Middle frontal gyrus (tissue), 1 donor: ENCODE results near the gene MAP3K3.

Source experiments
- DNase-seq: peaks from one replicate; pipeline ENCODE4 v3.0.0-alpha.2; 2015; ENCODE audit warnings: low spot score; ENCODE audit errors: extremely low spot score

MAP3K3 gene

DNA sequence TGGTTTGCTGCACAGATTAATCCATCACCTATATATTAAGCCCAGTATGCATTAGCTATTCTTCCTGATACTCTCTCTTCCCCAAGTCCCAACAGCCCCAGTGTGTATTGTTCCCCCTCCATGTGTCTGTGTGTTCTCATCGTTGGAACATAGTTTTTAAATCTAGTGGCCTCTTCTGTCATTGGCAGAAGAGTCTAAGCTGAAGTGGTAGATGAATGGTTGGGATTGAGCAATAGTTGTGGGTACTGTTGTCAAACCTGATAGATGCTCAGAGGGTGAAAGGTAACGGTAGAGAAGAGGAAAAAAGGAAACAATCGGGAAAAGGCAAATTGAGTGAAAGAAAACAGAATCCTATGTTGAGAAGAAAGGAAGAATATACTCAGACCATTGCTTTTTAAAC is 29.9 kb downstream of the MAP3K3 start:
- no peak for DNase-seq

DNA sequence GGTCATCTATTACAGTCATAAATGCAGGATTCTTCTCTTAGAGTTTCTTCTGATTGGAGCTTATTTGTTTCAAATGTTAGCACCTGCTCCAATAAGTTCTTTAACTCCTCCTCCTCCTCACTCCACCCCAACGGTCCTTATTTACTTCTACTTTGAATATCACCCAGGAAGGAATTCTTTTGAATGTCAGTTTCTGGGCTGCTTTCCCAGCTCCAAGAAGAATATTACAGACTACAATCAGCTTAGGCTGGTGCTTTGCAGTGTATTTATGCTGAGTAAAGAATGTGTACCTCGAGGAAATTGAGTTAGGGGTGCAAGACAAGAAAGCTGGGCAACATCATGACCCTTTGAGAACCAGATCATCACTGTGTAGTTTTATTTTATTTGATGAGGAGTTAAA is 30.8 kb downstream of the MAP3K3 start:
- no peak for DNase-seq

DNA sequence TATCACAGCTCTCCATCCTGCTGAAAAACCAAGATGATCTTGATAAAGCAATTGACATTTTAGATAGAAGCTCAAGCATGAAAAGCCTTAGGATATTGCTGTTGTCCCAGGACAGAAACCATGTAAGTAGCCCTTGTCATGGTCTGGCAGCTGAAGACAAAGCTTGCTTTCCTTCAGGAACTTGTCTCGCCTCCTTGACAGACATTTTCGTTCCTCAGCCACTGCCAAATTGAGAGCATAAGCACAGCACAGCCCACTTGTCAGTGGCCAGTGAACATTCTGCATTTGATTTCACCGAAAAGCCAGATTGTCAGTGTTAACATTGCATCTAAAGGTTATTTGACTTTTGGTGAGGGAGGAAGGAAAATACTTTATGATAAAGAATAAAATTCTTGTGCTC is 35.6 kb downstream of the MAP3K3 start:
- DNase-seq: no peak

DNA sequence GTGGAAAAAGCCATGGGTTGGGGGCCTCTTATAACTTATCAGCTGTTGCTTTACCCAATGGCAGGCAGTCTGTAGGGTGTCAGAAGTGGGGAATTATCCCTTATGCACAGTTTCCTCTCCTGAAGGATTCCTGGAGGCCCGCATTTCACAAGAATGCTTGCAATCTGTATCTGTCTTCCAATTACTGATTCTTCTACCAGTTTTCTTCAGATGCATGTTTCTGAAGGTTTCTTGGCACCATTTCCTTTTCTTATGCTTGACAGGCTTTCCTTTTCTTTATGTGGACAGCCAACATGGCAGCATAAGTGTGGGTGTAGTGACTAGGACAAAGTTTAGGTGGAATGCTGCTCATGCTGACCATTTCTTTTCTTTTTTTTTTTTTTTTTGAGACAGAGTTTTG is 36.1 kb downstream of the MAP3K3 start:
- no peak for DNase-seq

DNA sequence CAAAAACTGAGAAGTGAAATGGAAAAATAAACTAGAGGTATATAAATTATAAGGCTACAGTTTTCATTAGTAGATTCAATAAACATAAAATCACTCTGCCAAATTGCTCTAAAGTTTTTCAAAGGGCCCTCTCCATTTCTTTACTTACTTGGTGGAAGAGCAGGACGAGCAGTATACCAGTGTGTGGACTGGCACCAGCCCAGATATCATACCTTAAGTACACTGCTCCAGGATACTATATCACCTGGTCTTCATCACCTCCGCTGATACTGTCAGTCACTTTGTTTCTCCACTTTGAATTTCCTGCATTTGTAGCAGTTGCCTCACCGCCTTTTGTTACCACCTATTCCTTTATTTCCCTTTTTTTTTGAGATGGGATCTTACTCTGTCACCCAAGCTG is 37.6 kb downstream of the MAP3K3 start:
- no peak for DNase-seq

DNA sequence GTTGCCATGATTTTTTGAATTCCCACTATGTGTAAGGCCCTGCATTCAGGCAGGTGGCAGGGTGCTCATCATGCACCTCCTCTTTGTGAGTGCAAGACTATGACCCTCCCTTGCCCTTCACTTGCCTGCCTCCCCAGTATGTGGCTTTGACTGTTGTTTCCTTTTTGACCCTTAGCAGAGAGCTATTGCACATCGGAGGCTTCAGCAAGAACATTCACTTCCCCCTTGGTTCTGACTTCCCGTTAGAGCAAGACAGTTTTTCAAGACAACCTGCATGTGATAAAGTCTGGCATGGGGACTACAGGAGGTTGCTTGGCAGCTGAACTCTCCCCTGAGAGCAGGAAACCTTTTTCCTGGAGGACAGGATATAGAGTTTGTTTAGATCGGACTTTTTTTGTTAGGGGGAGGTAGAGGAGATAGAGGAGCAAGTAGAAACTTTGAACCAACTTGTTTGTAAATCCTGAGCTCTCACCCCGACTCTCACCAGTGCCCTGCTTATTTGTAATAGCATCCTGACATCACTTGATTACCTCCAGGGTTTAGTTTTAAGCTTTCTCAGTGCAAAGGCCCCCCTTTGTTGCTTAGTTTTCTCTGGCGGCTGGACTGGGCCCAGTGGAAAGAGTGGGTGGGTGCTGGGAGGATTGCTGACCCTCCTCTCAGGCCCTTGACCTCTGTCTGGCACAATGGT is 43.5 kb downstream of the MAP3K3 start:
- DNase-seq: no peak

DNA sequence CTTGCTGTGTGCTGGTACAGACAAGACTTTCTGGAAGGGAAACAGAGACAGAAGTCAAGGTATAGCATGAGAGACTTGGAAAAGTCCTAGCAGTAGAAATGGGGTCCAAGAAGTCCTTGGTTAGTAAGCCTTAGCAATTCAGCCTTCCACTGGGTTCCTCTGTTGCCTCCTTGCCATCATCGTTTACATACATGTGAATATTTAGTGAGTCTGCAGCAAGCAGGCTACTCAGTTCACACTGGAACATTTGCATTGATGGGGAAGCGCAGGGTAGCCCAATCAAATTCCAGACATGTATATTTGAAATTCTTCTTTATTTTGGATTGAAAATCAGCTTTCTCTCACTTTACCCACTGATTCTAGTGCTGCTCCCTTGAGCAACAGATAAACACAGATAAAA is 50.6 kb downstream of the MAP3K3 start:
- no peak for DNase-seq

DNA sequence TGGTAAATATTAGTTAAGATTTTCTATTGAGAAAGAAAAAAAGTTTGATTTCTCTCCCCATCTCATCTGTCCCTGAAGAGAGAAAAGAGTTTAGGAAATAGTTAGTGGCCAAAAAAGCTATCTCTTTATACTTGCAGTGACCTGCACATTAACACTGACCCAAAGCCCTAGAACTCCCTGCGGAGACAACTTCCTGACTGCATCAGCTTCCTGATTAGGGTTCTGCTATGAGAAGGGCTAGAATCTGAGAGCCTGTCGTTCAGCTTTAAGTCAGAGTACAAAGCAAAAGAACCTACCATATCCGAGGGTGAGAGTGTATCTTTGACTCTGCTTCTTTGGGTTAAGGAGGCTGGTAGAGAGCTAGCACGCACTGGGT is 53.0 kb downstream of the MAP3K3 start:
- no peak for DNase-seq

DNA sequence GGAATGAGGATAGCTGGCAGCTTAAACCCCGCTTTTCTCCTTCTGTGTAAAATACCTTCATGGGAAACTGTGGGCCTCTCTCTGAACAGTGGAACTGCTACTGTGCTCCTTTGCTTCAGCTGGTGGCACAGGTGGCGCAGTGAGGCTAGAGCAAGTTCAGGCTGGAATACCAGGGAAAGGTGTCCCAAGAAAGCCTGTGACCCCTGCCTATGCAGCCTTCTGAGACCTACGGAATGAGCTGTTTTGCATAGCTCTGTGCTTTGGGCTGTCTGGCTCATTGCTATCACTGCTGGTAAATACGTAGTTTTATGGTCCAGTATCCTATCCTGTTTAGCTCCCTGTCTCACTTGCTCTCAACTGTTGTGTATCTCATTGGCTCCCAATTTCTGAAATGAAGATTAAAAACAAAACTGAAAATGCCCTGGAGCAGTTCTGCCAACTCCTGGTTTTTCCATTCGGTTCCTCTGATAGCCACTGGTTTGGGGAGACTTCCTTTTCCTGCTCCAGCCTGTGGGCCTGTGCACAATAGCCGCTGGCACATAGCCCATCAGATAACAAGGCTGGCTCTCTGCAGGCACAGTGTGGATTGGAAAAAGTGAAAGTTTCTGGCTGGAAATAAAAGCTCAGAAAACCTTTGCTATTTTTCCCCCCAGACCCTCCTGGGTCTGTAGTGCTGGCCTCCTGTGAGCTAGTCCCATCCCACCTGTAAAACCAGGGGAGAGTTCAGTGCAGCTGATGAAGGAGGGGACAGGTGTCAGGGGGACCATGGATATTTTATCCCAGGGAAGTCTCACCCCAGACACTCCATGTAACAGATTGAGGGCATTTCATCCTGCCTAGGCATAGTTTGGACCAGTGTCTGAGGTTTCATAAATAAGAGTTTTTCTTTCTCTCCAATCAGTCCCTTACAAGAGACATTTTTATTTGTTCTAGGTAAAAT is 53.7 kb downstream of the MAP3K3 start:
- DNase-seq: no peak

DNA sequence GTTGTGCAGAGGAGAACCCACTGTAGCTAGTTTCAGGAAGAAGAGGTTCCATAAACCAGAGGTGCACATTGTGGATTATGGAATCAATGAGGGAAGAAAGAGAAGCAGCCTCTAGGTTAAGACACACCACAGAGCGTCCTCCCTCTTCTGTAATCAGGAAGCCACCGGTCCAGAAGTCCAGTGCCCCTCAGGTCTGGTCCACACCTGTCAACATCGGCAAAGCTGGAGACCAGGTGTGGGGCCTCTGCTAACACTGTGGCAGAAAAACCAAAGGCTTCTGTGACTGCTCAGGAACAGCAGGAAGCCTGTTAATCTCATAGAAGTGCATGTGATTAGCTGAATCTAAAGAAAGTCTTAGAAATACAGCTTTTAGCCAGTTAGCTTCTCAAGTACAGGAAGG is 54.4 kb downstream of the MAP3K3 start:
- no peak for DNase-seq

DNA sequence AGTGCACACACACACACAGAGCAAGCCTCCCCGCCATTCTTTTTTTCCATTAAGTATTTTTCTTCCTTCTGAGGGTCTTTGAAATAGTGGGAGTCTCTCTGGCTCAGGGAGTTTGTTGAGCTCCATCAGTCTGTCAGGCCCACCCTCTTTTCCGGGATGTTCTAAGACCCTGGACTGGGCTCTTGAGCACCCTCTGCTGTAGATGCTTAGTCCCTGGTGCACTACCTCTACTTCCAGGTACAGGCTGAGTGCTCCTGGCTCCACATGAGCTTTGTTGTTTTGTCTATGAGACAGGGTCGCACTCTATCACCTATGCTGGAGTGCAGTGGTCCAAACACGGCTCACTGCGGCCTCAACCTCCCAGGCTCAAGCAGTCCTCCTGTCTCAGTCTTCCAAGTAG is 57.0 kb downstream of the MAP3K3 start:
- DNase-seq: no peak

DNA sequence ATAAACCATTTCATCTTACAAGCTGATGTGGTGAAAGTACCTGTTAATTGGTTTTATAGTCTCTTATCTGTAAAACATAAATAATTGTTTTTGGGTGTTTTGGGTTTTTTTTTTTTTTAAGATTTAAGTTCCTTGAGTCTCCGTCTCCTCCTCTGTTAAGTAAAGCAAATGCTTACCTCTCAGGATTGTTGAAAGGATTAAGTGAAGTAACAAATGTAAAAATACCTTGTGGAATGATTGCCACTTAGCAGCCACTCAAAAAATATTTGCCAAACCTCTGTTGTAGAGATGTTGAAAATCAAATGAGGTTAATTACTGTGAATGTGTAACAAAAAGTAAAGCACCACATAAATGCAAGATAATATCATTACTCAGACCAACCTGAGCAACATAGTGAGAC is 58.5 kb downstream of the MAP3K3 start:
- DNase-seq: no peak

DNA sequence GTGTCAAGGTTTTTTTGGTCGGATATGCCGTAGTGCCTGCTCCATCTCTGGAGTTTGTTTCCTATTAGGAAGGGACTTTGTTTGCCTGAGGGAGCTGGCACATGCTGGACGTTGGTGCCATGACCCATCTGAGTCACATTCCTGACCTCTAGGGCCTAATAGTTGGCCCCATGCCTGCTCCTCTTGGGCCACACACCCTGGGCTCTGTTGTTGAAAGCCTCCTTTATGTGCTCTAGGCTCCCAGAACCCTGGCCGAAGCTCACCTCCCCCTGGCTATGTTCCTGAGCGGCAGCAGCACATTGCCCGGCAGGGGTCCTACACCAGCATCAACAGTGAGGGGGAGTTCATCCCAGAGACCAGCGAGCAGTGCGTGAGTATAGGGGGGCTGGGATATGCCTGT is 59.3 kb downstream of the MAP3K3 start:
- DNase-seq: no peak

DNA sequence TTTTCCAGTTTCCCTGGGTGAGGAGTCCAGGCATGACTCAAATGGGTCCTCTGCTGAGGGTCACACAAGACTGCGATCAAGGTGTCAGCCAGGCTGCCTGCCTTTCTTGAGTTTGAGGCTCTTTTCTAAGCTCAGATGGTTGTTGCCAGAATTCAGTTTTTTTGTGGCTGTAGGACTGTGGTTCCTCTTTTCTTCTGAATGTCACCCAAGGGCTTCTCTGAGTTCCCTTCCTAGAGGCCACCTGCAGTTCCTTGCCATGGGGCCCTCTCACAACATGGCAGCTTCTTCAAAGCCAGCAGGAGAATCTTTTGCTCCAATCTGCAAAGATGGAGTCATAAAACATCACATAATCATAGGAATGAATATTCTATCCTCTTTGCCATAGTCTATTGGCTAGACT is 60.2 kb downstream of the MAP3K3 start:
- no peak for DNase-seq

DNA sequence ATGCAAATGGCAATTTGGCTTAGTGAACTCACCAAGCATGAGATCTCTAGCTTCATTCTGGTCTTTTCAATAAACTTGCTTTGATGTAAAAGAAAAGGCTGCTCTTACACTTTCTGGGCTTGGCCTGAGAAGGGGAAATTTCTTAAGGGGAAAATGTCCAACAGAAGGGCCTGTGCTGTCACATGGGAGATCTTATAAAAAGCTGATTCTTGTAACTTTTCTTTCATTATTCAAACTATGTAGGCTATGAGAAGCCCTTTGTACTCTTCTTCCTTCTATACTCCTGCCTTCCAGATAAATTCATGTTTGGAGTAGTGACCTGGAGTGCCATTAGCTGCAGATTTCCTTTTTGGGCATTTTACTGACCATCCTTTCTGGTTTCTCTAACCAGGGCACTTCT is 60.8 kb downstream of the MAP3K3 start:
- no peak for DNase-seq

DNA sequence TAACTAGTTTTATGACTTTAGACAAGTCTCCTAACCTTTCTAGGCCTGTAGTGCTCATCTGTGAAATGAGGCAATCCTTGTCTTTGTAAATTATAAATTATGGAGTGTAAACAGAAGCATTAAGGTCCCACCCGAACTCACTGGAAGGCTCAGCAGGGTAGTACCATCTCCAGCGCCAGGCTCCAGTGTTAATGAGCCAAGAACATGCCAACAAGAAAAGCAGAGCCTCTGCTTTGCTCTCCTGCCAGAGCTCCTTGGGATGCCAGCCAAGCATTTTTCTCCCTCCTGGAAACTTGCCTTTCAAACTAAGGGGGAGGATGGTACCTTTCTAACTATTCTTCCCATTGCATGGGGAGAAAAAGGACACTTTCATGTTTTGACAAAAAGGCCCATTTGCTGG is 62.8 kb downstream of the MAP3K3 start:
- no peak for DNase-seq

DNA sequence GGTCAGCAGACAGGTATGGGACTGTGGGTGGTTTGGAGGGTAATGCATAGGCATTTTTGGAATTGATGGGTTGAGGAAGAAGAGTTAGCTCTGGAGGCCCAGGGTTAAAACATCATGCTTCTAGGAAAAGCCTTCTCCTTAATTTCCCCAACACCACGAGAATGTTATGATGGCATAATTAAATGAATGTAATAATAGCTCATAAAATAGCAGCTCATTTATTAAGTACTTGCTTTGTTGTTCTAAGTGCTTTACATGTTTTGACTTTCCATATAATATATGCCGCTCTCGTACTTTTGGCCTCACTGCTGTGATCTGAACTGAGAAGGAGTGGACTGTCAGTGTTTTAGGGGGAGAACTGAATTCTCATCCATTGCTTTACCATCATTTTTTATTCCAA is 63.4 kb downstream of the MAP3K3 start:
- DNase-seq: no peak

DNA sequence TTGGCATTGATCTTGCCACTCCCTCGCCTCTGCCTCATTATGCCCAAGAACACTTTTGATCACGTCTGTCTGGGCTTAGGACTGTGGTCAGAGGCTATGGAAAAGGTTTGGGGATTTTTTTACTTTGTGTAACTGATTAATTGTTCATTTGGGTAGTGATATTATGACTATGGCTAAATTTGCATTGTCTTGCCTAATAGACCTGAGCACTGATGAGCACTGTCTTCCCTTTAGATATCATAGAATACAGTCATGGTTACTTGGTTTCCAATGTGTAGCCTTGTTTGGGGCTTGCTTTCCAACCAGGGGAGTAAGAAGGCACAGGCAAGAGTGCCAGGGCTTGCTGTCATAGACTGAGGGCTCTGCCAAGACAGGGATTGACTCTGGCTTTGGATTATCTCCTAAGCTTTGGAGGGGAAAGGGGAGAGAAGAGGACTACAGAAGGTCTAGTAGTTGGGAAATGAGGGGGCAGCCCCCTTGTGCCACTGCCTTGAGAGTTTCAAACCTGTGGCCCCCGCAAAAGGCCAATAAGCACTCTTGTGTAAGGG is 64.0 kb downstream of the MAP3K3 start:
- DNase-seq: no peak

DNA sequence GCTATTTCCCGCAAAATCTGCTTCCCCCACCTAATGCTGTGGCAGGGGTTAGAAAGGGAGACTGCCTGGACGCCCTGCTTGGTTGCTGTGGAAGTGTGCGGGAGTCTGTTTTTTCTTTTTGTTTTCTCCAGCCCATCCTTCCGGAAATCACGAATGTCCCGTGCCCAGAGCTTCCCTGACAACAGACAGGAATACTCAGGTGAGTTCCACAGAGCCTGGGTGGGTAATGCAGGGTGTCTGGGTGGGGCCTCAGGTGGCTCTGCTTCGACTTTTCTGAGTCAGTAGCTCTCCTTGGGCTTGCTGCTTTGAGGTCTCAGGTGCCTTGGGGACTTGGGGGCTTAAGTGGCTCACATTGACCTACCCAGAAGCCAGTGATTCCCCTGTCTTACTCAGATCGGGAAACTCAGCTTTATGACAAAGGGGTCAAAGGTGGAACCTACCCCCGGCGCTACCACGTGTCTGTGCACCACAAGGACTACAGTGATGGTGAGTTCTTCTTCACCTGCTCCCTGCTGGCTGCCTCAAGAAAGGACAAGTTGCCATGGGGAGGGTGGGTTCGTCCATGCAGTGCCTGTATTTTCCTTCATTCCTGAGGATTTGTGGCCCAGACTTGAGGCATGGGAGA is 66.3 kb downstream of the MAP3K3 start:
- DNase-seq: no peak

DNA sequence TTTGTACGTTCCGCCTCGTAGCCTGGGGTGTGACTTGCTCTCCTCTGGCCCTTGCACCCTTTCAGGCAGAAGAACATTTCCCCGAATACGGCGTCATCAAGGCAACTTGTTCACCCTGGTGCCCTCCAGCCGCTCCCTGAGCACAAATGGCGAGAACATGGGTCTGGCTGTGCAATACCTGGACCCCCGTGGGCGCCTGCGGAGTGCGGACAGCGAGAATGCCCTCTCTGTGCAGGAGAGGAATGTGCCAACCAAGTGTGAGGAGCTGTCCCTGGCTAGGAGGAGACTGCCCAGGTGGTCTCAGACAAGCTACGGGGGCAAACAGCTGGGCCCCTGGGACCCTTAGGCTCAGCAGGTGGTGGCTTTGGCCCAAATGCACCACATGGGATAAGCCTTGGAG is 67.3 kb downstream of the MAP3K3 start:
- no peak for DNase-seq

DNA sequence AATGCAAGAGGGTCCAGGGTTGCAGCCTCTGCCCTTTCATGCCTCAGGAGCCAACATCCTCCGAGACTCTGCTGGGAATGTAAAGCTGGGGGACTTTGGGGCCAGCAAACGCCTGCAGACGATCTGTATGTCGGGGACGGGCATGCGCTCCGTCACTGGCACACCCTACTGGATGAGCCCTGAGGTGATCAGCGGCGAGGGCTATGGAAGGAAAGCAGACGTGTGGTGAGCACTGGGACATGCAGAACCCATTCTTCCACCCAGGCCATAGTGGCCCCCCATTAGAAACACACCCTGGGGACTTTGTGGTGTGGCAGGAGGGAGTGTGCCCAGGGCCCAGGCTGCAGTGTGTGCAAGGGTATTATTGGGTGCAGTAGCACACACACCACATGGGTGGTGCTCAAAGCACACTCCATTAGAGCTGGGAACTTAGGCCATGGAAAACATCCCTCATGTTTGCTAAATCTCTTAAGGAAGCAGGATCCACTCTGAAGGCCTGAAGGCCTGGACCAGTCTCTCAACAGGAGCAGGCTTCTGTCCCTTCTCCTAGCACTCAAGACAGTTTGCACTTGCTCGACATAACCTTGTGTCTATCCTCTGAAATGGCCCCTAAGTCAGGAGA is 70.1 kb downstream of the MAP3K3 start:
- DNase-seq: no peak
